Sigmoid colon (tissue), 4 donors: Measurements from ENCODE around the gene ARHGAP42.
A peak's percentile ranks its signal among the peaks of the same experiment; 100 is the strongest.

Experiments used
- CTCF ChIP-seq, 4 experiments: fragments of 450-650 bp in 3 of 4; fragments of 200-600 bp in 1 of 4; IDR thresholded peaks; one replicate each; pipeline ENCODE4 v1.5.1; 2016 to 2019; ENCODE audit warnings: antibody characterized with exemption in 4 of 4, mild to moderate bottlenecking in 3 of 4, moderate library complexity in 2 of 4
- EP300 ChIP-seq, 4 donors: sonication (generic); formaldehyde crosslinking; IDR thresholded peaks; one replicate each; pipeline ENCODE4 v1.6.1; 2017; ENCODE audit warnings: antibody characterized with exemption in 4 of 4
- POLR2A ChIP-seq, 2 donors: fragments of 450-650 bp; IDR thresholded peaks; one replicate each; pipeline ENCODE4 v1.6.1; 2016; ENCODE audit warnings: antibody characterized with exemption in 2 of 2, mild to moderate bottlenecking in 2 of 2, moderate library complexity in 2 of 2

GRCh38 chr11:100930185-100930778, 243.2 kb downstream of the ARHGAP42 start:
- peak; percentile 32 to 61 (median 48) for TF ChIP-seq CTCF (IDR thresholded peaks at IDR 0.05)
- no peak for TF ChIP-seq POLR2A (IDR thresholded peaks at IDR 0.05)
- TF ChIP-seq EP300 (IDR thresholded peaks at IDR 0.05): no peak
